KOPT-K1 (cell line): Measurements from ENCODE around the gene HTR2A.

Experiments
- H3K27ac ChIP-seq: fragments of 200-600 bp; sonication (generic); 2 replicates; pipeline ENCODE4 v1.5.1; 2016; ENCODE audit warnings: antibody characterized with exemption, mild to moderate bottlenecking, low read depth, low read length; ENCODE audit not compliant: poor library complexity, severe bottlenecking
- H3K36me3 ChIP-seq: fragments of 200-600 bp; sonication (generic); 2 replicates; pipeline ENCODE4 v1.5.1; 2017; ENCODE audit warnings: antibody characterized with exemption, mild to moderate bottlenecking, low read length, moderate library complexity; ENCODE audit not compliant: insufficient read depth
- H3K9me3 ChIP-seq: fragments of 200-600 bp; sonication (generic); 2 replicates; pipeline ENCODE4 v1.5.1; 2017; ENCODE audit warnings: antibody characterized with exemption, low read length, mild to moderate bottlenecking; ENCODE audit not compliant: insufficient read depth, poor library complexity, severe bottlenecking

Gene HTR2A

GRCh38 chr13:46893798-46894560 lies 2.9 kb downstream of the HTR2A start:
- H3K9me3 ChIP-seq = no peaks in the 10 kb centered on the region
- no peak overlapping the region for H3K27ac ChIP-seq
- H3K36me3 ChIP-seq = no peaks in the 10 kb centered on the region

DNA sequence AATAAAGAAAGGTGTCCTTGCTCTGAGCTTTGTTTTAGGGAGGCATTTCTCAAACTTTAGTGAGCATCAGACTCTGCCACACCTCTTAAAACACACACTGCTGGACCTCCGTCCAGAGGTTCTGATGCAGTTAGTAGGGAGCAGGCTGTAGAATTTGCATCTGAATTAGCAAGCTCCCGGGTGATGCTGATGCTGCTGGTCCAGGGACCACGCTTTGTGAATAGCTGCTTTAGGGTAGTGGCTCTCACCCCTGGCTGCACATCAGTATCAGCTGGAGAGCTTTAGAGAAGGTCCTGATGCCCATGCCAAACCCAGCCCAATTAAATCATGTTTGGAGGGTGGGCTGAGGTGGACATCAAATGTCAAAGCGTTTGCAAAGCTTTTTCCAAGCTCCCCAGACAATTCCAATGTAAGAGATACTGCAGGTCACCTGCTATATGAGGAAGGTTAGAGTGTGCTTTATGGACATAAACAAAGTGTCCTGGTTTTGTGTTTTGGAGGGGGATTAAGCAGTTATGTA lies 3.6 kb downstream of the HTR2A start:
- H3K9me3 ChIP-seq = no peaks in the 10 kb centered on the region
- H3K27ac ChIP-seq = no peak overlapping the region
- no peaks in the 10 kb centered on the region for H3K36me3 ChIP-seq

- Histone ChIP-seq H3K36me3 (no peaks in the 10 kb centered on the region), H3K9me3 (no peaks in the 10 kb centered on the region), H3K27ac (no peak overlapping the region)
These were observed 11.8 kb downstream of the HTR2A start for GRCh38 chr13:46885018-46885417.

GRCh38 chr13:46884531-46884930 lies 12.3 kb downstream of the HTR2A start:
- Histone ChIP-seq H3K9me3 (no peaks in the 10 kb centered on the region), H3K36me3 (no peaks in the 10 kb centered on the region), H3K27ac (no peak overlapping the region)

GRCh38 chr13:46881621-46882020 lies 15.2 kb downstream of the HTR2A start:
- H3K27ac ChIP-seq = no peak overlapping the region
- no peaks in the 10 kb centered on the region for H3K36me3 ChIP-seq
- H3K9me3 ChIP-seq = no peaks in the 10 kb centered on the region

DNA sequence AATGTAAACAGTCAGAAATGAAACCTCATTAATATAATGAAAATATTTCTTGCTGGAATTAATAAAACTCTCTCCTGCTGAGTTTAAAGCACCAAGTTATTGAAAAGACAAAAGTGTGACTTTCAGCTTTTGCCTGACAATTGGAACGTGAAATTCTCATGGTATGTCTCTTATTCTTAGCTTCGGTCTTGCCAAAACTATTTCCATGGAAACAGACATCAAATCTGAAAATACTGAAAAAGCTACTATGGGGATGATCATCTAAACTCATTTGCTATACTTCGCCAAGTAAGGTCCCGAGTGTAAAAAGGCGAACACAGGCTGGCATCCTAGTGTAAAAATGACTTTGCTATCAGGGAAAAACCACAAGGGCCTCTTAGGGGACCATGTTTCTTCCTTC lies 22.8 kb downstream of the HTR2A start:
- Histone ChIP-seq H3K27ac (no peak overlapping the region), H3K9me3 (no peaks in the 10 kb centered on the region), H3K36me3 (no peaks in the 10 kb centered on the region)

DNA sequence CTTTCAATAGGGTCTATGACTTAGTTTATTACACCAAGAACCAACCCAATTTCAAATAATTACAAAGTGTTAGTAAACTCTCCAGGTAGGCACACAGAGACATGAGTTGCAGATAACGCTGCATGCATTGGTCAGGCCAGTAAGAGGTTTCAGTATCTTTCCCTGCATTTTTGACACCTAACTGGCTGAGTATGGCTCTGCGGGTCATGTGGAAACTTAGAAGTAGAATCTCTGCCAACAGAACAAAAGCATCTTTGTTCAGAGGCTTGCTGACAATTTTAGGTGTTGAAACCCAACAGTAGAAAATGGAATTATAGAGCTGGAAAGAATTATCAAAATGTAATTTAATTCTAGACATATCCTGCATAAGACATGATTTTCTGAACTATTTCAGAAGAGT lies 25.3 kb downstream of the HTR2A start:
- H3K27ac ChIP-seq = no peak overlapping the region
- no peaks in the 10 kb centered on the region for H3K36me3 ChIP-seq
- no peaks in the 10 kb centered on the region for H3K9me3 ChIP-seq

DNA sequence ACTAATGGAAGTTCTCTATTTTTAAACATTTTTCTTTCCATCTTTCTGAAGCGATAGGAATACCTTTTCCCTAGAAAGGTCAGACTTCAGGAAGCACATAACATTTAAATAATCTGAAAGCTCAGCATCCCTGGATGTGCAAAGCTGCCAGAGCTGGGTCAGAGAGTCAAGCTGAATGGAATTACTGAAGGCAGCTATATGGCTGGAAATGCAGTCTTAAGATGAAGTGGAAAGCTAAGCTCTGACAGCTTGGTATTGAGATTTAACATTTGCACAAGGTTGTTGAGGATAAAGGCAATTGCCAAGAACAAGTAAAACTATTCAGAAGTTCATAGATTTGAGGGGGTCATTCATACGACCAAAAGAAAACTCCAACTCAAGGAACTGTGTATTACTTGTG lies 28.8 kb downstream of the HTR2A start:
- Histone ChIP-seq H3K9me3 (no peaks in the 10 kb centered on the region), H3K36me3 (no peaks in the 10 kb centered on the region), H3K27ac (no peak overlapping the region)

DNA sequence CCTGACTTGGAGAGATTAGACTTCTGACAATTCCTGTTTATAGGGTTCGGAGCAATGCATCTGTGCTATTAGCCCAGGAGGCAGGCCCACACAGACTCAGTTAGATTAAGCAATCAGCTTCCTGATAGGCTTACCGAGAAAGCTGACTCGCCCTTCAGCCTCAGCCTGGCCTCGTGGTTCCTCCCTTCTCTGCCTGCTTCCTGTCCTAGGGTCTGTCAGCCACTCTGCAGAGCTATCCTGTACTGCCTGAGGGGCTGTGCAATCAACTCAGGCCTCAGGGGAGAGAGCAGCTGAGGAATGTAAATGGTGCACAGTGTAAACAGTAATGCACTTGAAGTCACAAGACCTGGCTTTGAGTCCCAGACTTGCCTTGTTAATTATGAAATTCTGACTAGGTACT lies 30.7 kb downstream of the HTR2A start:
- Histone ChIP-seq H3K27ac (no peak overlapping the region), H3K36me3 (no peaks in the 10 kb centered on the region), H3K9me3 (no peaks in the 10 kb centered on the region)

DNA sequence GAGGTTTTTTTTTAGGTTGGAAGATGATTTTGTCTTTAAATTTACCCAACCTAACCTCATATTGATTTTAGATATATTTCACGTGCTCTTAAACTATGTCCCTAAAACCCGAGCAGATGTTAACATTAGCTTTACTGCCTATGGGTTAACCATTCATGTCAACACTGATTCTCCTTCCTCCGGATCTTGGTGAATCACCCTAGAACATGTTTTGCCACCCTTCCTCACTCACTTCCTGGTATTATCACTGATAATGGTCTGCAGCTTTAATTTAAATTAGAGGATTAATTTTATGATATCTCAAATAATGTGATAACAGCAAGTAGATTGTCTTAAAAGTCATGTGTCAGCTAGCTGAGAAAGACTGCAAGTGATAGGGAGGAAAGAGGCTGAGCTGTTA lies 31.9 kb downstream of the HTR2A start:
- Histone ChIP-seq H3K36me3 (no peaks in the 10 kb centered on the region), H3K27ac (no peak overlapping the region), H3K9me3 (no peaks in the 10 kb centered on the region)

GRCh38 chr13:46861959-46862358 lies 34.9 kb downstream of the HTR2A start:
- Histone ChIP-seq H3K27ac (no peak overlapping the region), H3K9me3 (no peaks in the 10 kb centered on the region), H3K36me3 (no peaks in the 10 kb centered on the region)

- Histone ChIP-seq H3K9me3 (no peaks in the 10 kb centered on the region), H3K27ac (no peak overlapping the region)
These were observed 36.1 kb downstream of the HTR2A start for GRCh38 chr13:46860722-46861121.

GRCh38 chr13:46858776-46859175 lies 38.1 kb downstream of the HTR2A start:
- no peaks in the 10 kb centered on the region for H3K36me3 ChIP-seq
- no peaks in the 10 kb centered on the region for H3K9me3 ChIP-seq
- no peak overlapping the region for H3K27ac ChIP-seq

More at GRCh38 chr13:46860722-46861121, 36.1 kb downstream of the HTR2A start:
- H3K36me3 ChIP-seq = no peaks in the 10 kb centered on the region

DNA sequence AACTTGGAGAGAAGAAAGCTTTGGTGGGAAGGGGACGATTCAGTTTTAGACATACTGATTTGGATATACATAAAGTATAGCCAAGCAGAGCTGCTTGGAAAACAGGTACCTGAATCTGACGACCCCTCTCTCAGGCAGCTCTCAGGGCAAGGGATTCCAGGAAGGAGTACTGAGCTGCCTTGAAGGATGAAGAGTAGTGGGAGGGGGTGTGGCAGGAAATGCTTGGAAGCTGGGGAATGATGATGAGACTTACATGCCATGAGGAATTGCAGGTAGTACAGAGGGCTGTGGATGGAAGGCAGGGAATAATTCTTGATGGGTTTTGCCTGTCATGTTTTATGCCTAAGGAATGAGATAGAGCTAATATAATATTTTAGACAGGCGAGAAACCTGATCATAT lies 38.7 kb downstream of the HTR2A start:
- H3K9me3 ChIP-seq = no peaks in the 10 kb centered on the region
- no peaks in the 10 kb centered on the region for H3K36me3 ChIP-seq
- no peak overlapping the region for H3K27ac ChIP-seq

DNA sequence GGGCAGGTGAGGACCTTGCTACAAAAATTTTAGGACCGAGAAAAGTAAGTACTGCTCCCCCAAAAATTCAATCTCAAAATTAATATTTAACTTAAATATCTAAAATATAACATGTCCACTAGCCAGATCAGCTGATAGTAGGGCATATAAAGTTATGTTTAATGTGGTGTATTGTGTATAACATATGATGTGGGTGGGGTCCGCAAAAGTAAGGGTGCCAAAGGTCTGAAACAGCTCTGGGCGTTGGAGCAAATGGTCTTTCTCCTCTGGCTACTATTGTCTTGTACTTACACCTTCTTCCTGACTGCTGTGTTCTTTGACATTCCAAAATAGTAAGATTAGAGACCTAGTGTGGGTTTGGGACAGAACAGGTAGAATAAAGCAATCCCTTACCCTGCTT lies 41.2 kb downstream of the HTR2A start:
- Histone ChIP-seq H3K9me3 (no peaks in the 10 kb centered on the region), H3K27ac (no peak overlapping the region), H3K36me3 (no peaks in the 10 kb centered on the region)

GRCh38 chr13:46855166-46855565 lies 41.7 kb downstream of the HTR2A start:
- H3K36me3 ChIP-seq = no peaks in the 10 kb centered on the region
- no peaks in the 10 kb centered on the region for H3K9me3 ChIP-seq
- H3K27ac ChIP-seq = no peak overlapping the region
